HTERT RPE-1 (cell line): ENCODE data around the gene APAF1.

Experiments used
- in situ Hi-C: fragments of 300-500 bp; cut with MboI; formaldehyde crosslinking; loops from 4 replicates; pipeline ENCODE4 v1.14.3; 2020; ENCODE audit warnings: low sequenced_read_pairs

The APAF1 gene

DNA sequence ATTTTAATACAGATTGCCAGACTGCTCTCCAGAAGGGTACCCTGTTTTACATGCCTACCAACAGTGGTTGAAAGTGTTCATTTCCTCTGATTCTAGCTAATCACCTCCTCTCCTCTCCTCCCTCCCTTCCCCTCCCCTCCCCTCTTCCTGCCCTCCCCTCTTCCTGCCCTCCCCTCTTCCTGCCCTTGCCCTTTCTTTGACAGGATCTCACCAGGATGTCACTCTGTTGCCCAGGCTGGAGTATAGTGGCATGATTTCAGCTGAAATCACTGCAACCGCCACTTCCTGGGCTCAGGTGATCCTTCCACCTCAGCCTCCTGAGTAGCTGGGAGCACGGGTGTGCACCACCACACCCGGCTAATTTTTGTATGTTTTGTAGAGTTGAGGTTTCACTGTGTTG, 24.7 kb downstream of the APAF1 start:
- in situ Hi-C loops, result no loop called here

DNA sequence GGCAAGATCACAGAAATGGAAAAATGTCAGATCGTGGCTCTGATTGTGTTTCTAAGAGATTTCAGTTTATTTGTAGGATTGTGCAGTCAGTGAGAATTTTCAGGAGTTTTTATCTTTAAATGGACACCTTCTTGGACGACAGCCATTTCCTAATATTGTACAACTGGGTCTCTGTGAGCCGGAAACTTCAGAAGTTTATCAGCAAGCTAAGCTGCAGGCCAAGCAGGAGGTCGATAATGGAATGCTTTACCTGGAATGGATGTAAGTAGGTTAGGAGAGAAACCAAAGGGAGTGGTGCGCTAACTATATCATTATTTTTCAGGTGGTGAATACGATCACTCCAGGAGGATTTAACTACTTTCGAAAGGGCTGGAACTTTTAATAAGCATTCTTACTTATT, 26.4 kb downstream of the APAF1 start:
- in situ Hi-C loops, result no loop called here

DNA sequence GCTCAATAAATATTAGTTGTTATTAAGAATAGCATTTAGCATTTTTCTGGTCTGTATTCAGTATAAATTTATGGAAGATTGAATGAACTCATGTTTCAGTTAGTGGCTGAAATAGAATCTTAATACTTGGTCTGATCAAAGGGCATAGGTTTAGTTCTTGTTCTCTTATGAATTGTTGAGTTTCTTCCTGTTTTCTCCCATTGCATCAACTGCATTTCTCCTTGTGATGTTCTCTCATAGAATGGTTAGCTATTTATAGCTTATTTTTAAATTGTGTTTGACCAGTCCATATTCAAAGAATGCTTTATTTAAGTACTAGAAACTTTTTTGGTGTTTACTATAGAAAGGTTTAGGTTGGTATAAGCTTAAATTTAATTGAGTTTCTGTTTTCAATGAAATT, 29.8 kb downstream of the APAF1 start:
- in situ Hi-C loops, result no loop called here

DNA sequence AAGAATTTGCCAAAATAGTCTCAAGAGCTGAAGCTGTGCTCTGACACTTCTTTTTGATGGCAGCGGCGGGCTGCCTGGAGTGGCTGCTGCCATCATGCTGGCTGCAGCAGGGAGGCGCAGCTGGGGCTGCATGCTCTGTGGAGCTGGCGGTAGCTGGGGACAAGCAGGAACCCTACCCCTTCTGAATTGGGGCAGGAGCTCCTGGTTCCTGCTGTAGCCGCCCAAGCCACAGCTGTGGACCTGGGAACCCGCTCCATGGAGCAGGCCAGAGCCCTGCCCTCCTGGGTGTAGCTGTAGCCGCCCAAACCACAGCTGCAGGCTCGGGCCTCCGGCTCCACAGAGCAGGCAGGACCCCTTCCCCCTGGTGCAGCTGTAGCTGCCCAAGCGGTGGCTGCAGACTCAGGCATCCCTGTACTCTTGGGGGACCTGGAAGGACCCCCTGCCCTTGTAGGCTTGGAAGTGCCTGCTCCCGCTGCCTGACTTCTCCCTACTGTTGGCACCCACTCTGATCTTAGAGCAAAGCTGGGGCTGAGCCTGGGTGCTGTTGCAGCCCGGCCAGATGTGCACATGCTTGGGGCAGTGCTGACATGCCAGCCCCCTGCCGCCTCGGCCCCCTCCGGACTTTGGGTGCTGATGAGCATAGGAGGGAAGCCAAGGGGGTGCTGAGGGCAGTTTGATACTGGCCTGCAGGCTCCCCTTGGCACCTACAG, 33.3 kb downstream of the APAF1 start:
- in situ Hi-C loops, result no loop called here

DNA sequence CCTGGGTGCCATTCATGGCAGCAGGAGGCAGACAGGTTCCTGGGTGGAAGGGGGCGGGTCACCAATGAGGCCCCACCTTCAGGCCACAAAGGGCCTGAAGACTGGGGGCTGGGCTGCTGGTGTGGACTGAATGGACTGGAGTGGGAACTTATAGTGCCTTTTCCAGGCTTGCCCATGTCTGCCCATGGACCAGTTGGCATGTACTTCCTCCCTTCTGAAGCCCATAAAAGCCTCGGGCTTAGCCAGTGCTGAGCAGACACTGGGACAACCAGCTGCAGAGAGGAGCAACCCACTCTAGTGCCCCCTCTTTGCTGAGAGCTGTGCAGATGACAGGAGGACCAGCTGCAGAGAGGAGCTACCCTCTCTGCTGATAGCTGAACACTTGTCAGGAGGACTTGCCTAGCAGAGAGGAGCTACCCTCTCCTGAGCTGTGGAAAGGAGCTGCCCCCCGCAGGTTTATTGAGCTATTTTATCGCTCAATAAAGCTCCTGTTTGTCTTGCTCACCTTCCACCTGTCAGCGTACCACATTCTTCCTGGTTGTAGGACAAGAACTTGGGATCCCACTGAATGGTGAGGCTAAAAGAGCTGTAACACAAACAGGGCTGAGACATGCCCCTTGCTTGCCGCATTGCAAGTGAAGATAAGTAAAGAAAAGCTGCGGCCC, 34.0 kb downstream of the APAF1 start:
- in situ Hi-C loops, result no loop called here

DNA sequence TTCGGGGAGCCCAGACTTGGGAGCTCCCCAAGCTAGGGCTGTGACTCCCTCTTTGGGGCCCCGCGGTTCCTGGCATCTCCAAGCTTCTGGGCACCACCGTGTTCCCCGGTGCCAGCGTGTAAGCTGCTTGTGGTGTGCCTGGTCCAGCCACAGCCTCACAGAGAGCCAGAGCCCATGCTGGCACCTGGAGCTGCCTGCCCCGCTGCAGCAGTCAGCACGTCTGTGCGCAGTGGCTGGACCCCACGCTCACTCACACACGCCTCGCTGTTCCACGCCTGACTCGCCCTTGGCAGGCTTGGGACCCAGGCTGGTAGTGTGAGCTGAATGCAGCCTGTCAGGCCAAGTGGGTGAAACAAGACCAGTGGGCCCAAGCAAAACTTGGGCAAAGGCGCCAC, 34.5 kb downstream of the APAF1 start:
- in situ Hi-C loops, result no loop called here

DNA sequence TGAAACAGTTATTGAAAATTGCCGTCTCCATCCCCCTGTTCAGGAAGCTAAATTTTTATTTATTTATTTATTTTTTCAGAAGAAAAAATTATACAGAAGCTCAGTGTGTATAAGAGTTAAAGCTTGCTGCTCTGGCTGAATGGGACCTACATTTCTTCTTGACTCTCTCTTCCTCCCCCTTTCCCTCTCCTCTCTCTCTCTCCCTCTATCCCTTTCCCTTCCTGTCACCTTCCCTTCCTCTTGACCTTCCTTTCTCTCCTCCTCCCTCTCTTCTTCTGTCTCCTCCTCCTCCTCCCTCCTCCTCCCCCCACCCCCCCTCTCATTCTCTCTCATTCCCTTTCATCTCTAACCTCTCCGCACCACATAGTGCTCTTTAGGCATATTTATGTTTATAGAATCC, 39.1 kb downstream of the APAF1 start:
- in situ Hi-C loops, result no loop called here

DNA sequence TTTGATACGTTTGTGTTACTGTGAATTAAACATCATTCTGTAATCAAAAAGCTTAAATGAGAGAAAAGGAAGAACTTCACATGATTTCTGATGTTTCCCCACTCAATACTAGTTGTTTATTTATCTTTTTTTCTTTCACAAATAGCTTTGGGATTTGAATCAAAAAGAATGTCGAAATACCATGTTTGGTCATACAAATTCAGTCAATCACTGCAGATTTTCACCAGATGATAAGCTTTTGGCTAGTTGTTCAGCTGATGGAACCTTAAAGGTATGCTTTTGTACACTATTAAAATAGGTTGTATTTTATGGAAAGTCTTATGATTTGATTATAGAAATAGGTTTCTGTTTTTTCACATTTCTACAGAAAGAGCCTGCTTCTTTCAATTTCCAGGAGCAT, 41.5 kb downstream of the APAF1 start:
- in situ Hi-C loops, result no loop called here

DNA sequence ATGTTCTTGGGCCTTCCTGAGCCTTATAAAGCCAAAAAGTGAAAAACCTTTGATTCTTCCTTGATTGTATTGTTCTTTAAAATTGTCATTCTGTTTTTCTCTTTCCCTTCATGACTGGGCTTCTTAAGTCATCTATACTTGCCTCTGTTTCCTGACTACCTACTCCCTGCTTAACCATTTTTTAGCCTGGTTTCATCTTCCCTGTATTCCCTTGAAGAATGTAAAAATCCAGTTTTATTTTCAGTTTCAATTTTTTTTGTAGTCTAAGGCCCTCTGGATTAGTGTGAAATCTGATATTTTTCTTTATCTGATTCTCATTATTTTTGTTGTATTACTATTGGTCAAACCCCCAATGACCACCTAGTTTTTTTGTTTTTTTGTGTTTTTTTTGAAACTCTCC, 46.3 kb downstream of the APAF1 start:
- in situ Hi-C loops, result no loop called here

DNA sequence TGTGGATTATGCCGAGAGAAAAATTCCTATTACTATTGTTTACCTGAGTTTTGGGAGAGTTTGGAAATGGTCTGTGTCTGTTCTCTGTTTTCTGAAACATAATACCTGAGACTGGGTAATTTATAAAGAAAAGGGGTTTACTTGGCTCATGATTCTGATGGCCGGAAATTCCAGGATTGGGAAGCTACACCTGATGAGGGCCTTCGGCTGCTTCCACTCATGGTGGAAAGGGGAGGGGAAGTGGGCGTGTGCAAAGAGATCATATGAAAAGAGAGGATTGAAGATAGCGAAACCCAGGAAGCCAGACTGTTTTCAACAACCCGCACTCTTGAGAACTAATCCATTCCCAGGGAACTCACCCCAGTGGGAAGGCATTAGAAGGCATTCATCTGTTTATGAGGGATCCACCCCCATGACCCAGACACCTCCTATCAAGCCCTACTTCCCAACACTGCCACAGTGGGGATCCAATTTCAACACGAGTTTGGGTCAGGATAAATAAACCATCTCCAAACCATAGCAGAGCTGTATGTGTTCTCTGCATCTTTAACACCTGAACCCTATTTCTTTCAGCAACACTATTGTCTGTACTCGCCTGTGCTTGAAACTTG, 51.1 kb downstream of the APAF1 start:
- in situ Hi-C loops, result no loop called here

DNA sequence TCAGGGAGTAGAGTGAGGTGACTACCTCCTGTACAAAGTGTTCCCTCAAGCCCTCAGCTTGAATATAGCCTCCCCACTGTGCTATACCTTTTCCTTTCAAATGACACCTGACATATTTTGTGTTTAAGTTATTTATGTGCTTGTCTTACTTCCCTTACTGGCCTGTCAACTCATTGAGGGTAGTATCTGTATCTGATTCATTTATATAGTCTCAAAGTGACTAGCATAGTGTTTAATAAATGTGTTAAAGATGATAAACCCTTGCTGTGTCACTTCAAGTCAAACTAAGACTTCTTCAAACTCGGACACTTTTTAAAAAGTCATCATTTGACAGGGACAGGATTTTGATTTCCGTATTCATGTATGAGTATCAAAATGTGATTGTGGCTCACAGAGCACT, 52.1 kb downstream of the APAF1 start:
- in situ Hi-C loops, result no loop called here

DNA sequence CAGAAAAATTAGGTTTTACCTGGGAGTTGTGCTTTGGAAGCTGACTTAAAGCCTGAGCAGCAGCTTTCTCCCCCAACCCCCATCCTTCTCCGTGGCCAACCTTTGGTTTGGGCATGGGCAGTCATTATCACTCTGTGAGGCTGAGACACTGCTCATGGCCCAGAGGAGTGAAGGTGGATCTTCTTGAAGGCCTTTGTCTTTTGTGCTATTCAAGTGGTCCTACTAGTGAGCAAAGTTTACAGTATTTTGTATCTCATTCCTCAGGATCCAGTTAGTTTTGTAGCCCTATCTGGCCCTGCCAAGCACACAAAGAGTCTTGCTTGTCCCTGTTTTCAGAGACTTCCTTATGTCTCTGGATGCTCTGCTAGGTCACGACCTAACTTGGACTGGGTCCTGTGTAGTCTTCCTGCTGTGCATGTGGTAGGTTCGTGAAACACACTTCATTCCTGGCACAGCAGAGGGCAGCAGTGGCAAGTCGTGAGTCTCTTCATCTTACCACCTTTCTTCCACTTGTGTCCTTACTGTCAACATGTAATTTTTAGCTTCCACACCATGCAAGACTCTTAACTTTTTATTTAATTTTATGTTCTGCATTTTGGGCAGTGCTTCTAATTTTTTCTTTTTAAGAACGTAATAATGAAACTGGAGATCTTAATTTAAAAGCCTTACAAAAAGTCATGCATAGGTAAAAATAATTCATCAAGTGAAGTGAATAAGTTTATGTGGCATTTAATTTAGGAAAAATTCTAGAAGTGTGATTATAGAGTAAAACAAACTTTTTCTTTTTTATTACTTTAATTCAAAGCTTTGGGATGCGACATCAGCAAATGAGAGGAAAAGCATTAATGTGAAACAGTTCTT, 53.7 kb downstream of the APAF1 start:
- in situ Hi-C loops, result no loop called here

DNA sequence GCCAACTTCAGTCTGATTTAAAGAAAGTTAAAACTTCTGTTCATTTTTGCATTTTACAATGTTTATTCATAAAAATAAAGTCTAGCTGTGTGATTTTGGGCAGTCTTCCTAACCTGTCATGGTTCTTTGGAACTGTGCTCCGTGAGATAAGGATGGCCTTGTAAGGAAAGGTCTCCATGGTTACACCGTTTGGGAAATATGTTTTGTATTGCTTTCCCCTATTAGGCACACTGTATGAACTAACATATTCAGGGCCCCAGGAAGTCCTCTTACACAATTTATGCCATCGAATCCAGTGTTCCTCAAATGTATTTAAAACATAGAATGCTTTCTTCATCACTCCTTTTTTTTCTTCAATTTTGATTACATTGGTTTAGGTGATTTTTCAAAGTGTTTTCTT, 54.5 kb downstream of the APAF1 start:
- in situ Hi-C loops, result no loop called here

DNA sequence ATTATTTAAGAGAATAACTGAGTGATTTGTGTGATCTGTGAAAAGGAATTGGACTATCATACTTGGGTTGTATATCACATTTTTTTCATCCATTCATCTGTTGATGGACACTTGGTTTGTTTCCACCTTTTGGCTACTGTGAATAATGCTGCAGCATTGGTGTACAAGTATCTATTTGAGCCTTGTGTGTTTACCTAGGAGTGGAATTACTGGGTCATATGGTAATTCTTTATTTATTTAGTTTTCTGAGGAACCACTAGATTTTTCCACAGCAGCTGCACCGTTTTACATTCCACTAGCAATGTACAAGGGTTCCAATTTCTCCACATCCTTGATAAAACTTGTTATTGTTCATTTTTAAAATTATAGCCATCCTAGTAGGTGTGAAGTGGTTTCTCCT, 56.1 kb downstream of the APAF1 start:
- in situ Hi-C loops, result no loop called here

DNA sequence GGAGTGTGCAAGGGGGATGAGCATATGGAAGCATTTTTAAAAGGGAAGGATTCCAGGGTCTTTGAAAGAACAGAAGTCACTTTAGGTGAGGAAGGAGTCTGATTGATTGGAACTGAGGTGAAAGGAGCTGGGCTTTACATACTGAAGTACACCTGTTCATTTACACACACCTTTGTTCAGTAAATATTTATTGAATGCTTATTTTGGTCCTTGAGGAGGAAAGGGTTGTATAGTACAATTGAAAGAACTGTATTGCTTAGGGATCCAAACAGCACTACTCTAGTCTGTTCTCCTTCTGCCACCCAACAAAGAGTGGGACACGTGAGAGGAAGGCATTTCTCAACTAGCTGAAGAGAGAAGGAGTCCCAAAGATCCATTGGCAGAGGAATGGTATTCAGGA, 63.9 kb downstream of the APAF1 start:
- in situ Hi-C loops, result no loop called here

DNA sequence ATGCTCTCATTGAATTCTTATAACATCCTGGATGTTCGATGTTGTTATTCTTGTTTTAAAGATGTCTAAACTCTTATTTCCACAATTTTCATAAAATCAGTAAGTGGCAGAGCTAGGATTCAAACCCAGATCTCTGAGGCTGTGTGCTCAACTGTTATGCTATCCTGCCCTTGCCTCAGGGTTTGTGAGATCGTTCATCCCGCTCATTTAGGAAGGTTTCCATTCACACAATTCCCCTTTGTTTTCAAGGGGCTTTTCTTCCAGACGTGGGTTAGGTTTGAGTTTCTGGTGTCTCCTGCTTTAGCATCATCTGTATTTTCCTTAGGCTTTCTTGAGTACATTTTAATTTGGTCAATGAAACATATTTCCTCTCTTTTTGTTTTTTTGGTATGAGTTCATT, 69.3 kb downstream of the APAF1 start:
- in situ Hi-C loops, result no loop called here

DNA sequence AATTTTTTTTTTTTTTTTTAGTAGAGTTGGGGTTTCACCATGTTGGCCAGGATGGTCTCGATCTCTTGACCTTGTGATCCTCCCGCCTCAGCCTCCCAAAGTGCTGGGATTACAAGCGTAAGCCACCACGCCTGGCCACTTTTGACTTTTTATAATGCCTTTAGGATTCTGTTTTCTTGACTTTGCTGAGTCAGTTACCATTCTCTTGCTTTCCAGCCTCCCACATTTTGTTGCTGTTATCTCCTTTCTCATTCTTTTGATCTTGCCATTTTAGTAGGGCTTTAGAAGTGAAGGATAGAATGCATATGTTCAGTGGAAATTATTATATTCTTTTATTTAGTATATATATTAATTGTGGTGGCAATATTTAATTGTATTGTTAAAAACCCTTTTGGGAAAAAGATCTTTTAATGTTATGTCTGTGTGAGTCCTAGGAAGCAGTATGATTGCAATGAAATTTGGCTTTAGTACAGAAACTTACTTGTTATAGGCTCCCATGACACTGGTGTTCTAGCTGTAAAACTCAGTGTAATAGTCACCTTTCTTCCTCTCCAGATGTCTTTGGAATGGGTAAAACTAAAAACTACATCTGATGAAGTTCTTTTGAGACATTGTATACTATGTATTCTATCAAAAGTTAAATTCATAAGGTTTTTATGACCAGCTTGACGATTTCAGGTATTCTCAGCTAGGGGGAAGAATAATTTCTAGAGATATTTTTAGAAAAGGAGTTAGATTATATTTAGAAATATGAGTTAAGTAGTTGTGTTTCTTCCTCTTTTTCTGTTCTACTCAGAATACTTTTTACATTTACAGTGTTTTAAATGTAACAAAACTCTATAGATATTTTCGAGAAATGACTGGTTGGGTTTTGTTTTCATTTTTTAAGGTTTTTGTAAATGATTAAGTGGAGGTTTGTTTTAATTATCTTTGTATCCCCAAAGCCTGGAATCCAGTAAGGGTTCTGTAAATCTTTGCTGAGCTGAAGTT, 74.7 kb downstream of the APAF1 start:
- in situ Hi-C loops, result no loop called here

DNA sequence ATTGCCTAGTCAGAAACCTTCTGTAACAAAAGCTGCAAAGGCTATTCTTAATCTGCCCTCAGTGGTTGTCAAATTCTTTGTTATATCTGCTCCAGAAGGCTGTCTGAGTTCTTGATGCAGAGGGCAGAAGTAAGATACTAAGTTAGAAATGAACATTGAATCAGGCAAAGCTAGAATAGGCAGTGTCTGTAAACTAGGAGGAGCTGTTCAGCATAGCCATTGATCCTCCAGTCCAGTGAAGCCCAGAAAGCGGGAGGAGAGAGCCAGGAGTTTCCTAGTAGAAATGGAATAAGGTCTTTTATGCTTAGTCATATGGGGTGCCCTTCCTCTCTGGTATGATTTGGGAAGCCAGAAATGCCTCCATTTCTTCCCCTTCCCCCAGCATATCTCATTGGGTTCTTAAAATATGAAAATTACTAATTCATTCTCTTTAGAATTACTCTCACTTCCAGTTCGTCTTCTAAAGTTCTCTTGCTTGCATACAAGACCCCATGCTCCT, 76.2 kb downstream of the APAF1 start:
- in situ Hi-C loops, result no loop called here

DNA sequence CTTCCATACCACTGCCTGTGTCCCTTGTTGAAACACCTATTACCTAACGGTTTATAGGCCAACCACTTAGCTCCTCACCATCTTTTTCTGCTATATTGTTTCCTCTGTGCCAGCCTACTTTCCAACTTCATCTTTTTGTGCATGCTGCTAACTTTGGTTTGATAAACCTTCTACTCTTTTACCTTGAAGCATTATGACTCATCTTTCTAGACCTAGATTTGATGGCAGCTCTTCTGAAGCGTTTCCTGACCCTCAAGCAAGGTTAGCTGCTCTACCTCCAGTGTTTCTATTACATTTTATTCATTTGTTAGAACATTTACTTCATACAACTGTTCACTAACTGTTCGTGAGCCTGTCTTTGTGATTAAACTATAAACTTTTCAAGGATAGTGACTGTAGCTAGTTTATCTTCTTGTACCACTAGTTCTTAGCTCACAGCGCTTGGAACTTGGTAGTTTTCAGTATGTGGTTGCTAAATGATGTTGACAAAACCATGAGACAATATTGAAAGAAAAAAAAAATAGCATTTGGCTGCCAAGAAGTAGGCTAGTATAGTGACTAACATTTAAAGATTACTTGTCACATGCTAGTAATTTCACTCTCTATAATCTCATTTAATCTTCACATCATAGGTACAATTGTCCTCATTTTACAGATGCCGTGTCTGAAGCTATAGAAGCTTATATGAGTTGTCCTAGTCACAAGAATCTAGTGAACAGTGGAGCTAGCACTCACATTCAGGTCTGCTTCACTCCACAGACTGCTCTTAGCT, 79.5 kb downstream of the APAF1 start:
- in situ Hi-C loops, result no loop called here
